WTC11 (cell line): Measurements from ENCODE around the gene MFSD2A. TPM values are rescaled to one million over a fixed set of nuclear protein-coding genes. Genes with fewer than 3 reads are reported as not detected.

Experiments used
- ATAC-seq: fragments of 200-7000 bp; cut with Tn5 transposase; 2 replicates; pipeline ENCODE4 v1.10.0; 2021; ENCODE audit warnings: mild to moderate bottlenecking, moderate library complexity
- Bru-seq: library from RNA; stranded (reverse); fragments of 400-500 nt; gene quantifications from one replicate; lab custom pipeline; 2021; lab: Mats Ljungman, UMichigan
- CTCF ChIA-PET: fragments of 300-600 bp; sonication (Branson Sonifier 250); formaldehyde crosslinking; loops from one replicate; lab custom pipeline; 2021; ENCODE audit warnings: antibody characterized with exemption; lab: Charles Lee
- POLR2A ChIA-PET: fragments of 350-600 bp; sonication (Branson Sonifier 250); formaldehyde crosslinking; loops from one replicate; lab custom pipeline; 2021; ENCODE audit warnings: antibody characterized with exemption; lab: Charles Lee
- DNase-seq: peaks from one replicate; pipeline ENCODE4 v3.0.0; 2021; ENCODE audit warnings: low spot score
- H3K27ac Mint-ChIP-seq: 2 replicates; pipeline ENCODE4 v1.8.0; 2021; ENCODE audit warnings: mixed read lengths
- H3K27me3 Mint-ChIP-seq: 2 replicates; pipeline ENCODE4 v1.8.0; 2021; ENCODE audit warnings: low read depth, mild to moderate bottlenecking, moderate library complexity, mixed read lengths
- H3K36me3 Mint-ChIP-seq: 2 replicates; pipeline ENCODE4 v1.8.0; 2021; ENCODE audit warnings: mixed read lengths
- H3K4me1 Mint-ChIP-seq: 2 replicates; pipeline ENCODE4 v1.8.0; 2022; ENCODE audit warnings: mixed read lengths
- H3K4me3 Mint-ChIP-seq: 2 replicates; pipeline ENCODE4 v1.8.0; 2021; ENCODE audit warnings: mild to moderate bottlenecking, moderate library complexity, mixed read lengths
- H3K9me3 Mint-ChIP-seq: 2 replicates; pipeline ENCODE4 v1.8.0; 2021; ENCODE audit warnings: mixed read lengths
- ARID4B ChIP-seq: sonication (generic); formaldehyde crosslinking; IDR thresholded peaks from 2 replicates; pipeline ENCODE4 v1.8.0; 2023; ENCODE audit warnings: missing genetic modification reagents, mild to moderate bottlenecking, borderline replicate concordance
- ETV6 ChIP-seq: sonication (generic); formaldehyde crosslinking; IDR thresholded peaks from 2 replicates; pipeline ENCODE4 v1.8.1; 2022; ENCODE audit warnings: mild to moderate bottlenecking, missing genetic modification reagents
- FOXP1 ChIP-seq: sonication (generic); formaldehyde crosslinking; IDR thresholded peaks from 2 replicates; pipeline ENCODE4 v1.8.0; 2022; ENCODE audit warnings: missing genetic modification reagents, mild to moderate bottlenecking, moderate library complexity, borderline replicate concordance
- GABPB1 ChIP-seq: sonication (generic); formaldehyde crosslinking; IDR thresholded peaks from 2 replicates; pipeline ENCODE4 v1.8.1; 2023; ENCODE audit warnings: mild to moderate bottlenecking, missing genetic modification reagents
- GRHL2 ChIP-seq: fragments of 250-450 bp; sonication (Bioruptor Pico); IDR thresholded peaks from 2 replicates; pipeline ENCODE4 v1.8.0; 2022; ENCODE audit warnings: mild to moderate bottlenecking, moderate library complexity; ENCODE audit not compliant: insufficient replicate concordance, severe bottlenecking
- IRF2 ChIP-seq: sonication (generic); formaldehyde crosslinking; IDR thresholded peaks from 2 replicates; pipeline ENCODE4 v1.8.0; 2022; ENCODE audit warnings: low read depth, missing genetic modification reagents, borderline replicate concordance
- JAZF1 ChIP-seq: fragments of 250-450 bp; sonication (Bioruptor Pico); IDR thresholded peaks from 2 replicates; pipeline ENCODE4 v1.9.0; 2021; ENCODE audit warnings: moderate library complexity, mild to moderate bottlenecking, inconsistent platforms
- MYBL2 ChIP-seq: sonication (generic); formaldehyde crosslinking; IDR thresholded peaks from 2 replicates; pipeline ENCODE4 v1.8.1; 2023; ENCODE audit warnings: mild to moderate bottlenecking, moderate library complexity, missing genetic modification reagents
- NR2C2 ChIP-seq: sonication (generic); formaldehyde crosslinking; IDR thresholded peaks from 2 replicates; pipeline ENCODE4 v1.8.0; 2022; ENCODE audit warnings: mild to moderate bottlenecking, missing genetic modification reagents
- RORB ChIP-seq: fragments of 250-450 bp; sonication (Bioruptor Pico); IDR thresholded peaks from 2 replicates; pipeline ENCODE4 v1.9.0; 2021; ENCODE audit warnings: mild to moderate bottlenecking
- SMAD3 ChIP-seq: sonication (generic); formaldehyde crosslinking; IDR thresholded peaks from 2 replicates; pipeline ENCODE4 v1.8.0; 2022; ENCODE audit warnings: missing genetic modification reagents, mild to moderate bottlenecking, borderline replicate concordance
- TEAD1 ChIP-seq: sonication (generic); formaldehyde crosslinking; IDR thresholded peaks from 2 replicates; pipeline ENCODE4 v1.8.0; 2022; ENCODE audit warnings: mild to moderate bottlenecking, missing genetic modification reagents
- TEAD4 ChIP-seq: sonication (generic); formaldehyde crosslinking; IDR thresholded peaks from 2 replicates; pipeline ENCODE4 v1.8.0; 2022; ENCODE audit warnings: mild to moderate bottlenecking, missing genetic modification reagents
- ZBTB43 ChIP-seq: sonication (generic); formaldehyde crosslinking; IDR thresholded peaks from 2 replicates; pipeline ENCODE4 v1.8.1; 2023; ENCODE audit warnings: mild to moderate bottlenecking, missing genetic modification reagents
- ZNF121 ChIP-seq: sonication (generic); formaldehyde crosslinking; IDR thresholded peaks from 2 replicates; pipeline ENCODE4 v1.8.0; 2023; ENCODE audit warnings: missing genetic modification reagents
- ZNF317 ChIP-seq: sonication (generic); formaldehyde crosslinking; IDR thresholded peaks from 2 replicates; pipeline ENCODE4 v1.8.1; 2023; ENCODE audit warnings: low read depth, mild to moderate bottlenecking, moderate library complexity, missing genetic modification reagents, borderline replicate concordance
- long read RNA-seq, 3 experiments: library from RNA in 1 of 3; library from capped mRNA in 1 of 3; library from polyadenylated mRNA in 1 of 3; unstranded in 2 of 3; stranded (forward) in 1 of 3; transcript quantifications; one replicate each; pipeline ENCODE4 v2.0.0, GENCODE V29; 2021
- total RNA-seq: library from RNA; stranded (reverse); gene quantifications from 3 replicates; pipeline ENCODE4 v1.2.3, GENCODE V29; 2021
- TF ChIP-seq, protein P1 (sequence below): sonication (generic); formaldehyde crosslinking; IDR thresholded peaks from 2 replicates; pipeline ENCODE4 v1.8.1; 2023; ENCODE audit warnings: mild to moderate bottlenecking, missing genetic modification reagents, borderline replicate concordance
- TF ChIP-seq, protein P2 (sequence below): sonication (generic); formaldehyde crosslinking; IDR thresholded peaks from 2 replicates; pipeline ENCODE4 v1.8.0; 2023; ENCODE audit warnings: missing genetic modification reagents
- TF ChIP-seq, protein P3 (sequence below): fragments of 250-450 bp; sonication (Bioruptor Pico); conservative IDR thresholded peaks from 2 replicates; pipeline ENCODE4 v1.9.0; 2021; ENCODE audit warnings: mild to moderate bottlenecking

The MFSD2A gene
- total RNA-seq (11.5 to 14.0 TPM (median 12.9 TPM) in 3 replicates), Bru-seq, nascent RNA (percentile 65 among the genes with signal in this experiment)
- long read RNA-seq, experiment 1, transcript MFSD2A-202 (14 exons, 2,154 nt): major isoform, 41 of 48 reads
- long read RNA-seq, experiment 1, partial matches to known transcripts: 2 of 48 reads
- long read RNA-seq, experiment 1, other reads (novel, unspliced or antisense): 5 of 48 reads
- long read RNA-seq, experiment 2, transcript MFSD2A-202 (14 exons, 2,154 nt): major isoform, 10 of 20 reads
- long read RNA-seq, experiment 2, partial matches to known transcripts: 5 of 20 reads
- long read RNA-seq, experiment 2, other reads (novel, unspliced or antisense): 5 of 20 reads
- long read RNA-seq, experiment 3, transcript MFSD2A-202 (14 exons, 2,154 nt): major isoform, 10 of 13 reads
- long read RNA-seq, experiment 3, partial matches to known transcripts: 0 of 13 reads
- long read RNA-seq, experiment 3, other reads (novel, unspliced or antisense): 3 of 13 reads

DNA sequence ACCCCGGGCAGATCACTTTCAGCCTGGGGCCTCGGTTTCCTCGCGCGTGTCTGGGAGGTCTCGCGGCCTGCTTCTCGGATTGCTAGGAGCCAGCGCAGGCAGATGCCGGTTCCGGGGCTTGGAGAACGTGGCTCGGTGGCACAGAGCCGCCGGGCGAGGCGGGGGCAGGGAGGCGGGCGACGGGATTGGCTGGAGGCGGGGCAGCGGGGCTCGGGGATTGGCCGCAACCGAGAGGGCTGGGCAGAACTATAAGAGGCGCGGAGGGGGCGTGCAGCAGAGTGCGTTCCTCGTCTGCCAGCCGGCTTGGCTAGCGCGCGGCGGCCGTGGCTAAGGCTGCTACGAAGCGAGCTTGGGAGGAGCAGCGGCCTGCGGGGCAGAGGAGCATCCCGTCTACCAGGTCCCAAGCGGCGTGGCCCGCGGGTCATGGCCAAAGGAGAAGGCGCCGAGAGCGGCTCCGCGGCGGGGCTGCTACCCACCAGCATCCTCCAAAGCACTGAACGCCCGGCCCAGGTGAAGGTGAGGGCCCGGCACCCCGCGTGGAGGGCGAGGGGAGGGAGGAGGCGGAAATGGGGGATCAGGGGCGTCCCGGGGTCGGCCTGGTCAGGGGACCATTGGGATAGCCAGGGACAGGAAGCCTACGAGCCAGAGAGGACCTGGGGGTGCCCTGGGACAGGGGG lies at the start of gene MFSD2A:
Gene MFSD2A (plus strand): TSS at position 276 of the 677 bp plus-strand sequence. CDS start 148 bp downstream, at position 424.
- Mint-ChIP-seq H3K4me3 (peak within 1 kb of the TSS; percentile 85), H3K9me3 (peaks cover 7% of the 10 kb centered on the region), H3K36me3 (peaks cover 12% of the 10 kb centered on the region), H3K4me1 (peaks cover 26% of the 10 kb centered on the region), H3K27ac (no peak within 1 kb of the TSS), H3K27me3 (peaks cover 35% of the 10 kb centered on the region)
- peak; percentile 95 for DNase-seq
- ATAC-seq: peak; percentile 93
- POLR2A ChIA-PET: interaction anchor here (0.6 to 2.6 kb wide), 3 partner anchors 36 to 85 kb away, joined by 3 to 11 read pairs (median 7); partner anchors contain the start of gene CAP1
- CTCF ChIA-PET: interaction anchor here (0.6 to 8.5 kb wide), 8 partner anchors 11 to 253 kb away, joined by 4 to 110 read pairs (median 5); partner anchors contain the start of gene MYCL
- TF ChIP-seq JAZF1 (CRISPR knock-in tag) (no peak), ZNF317 (0 out of 2 replicates have a peak, but pooled peaks have one; percentile 6), ETV6 (CRISPR knock-in tag) (peak; percentile 25; the same call in 1 of the 2 replicates), MYBL2 (CRISPR knock-in tag) (peak; percentile 43; the same call in 1 of the 2 replicates), FOXP1 (CRISPR knock-in tag) (no peak), RORB (CRISPR knock-in tag) (no peak), IRF2 (CRISPR knock-in tag) (no peak), TEAD4 (no peak), NR2C2 (CRISPR knock-in tag) (no peak), ZBTB43 (CRISPR knock-in tag) (no peak), SMAD3 (CRISPR knock-in tag) (peak; percentile 12; the same call in 1 of the 2 replicates), ZNF121 (CRISPR knock-in tag) (no peak), GRHL2 (no peak), TEAD1 (peak; percentile 78; the same call in 1 of the 2 replicates), GABPB1 (CRISPR knock-in tag) (0 out of 2 replicates have a peak, but pooled peaks have one; percentile 11), ARID4B (CRISPR knock-in tag) (no peak; the same call in 1 of the 2 replicates)
- TF ChIP-seq, protein P1, sequence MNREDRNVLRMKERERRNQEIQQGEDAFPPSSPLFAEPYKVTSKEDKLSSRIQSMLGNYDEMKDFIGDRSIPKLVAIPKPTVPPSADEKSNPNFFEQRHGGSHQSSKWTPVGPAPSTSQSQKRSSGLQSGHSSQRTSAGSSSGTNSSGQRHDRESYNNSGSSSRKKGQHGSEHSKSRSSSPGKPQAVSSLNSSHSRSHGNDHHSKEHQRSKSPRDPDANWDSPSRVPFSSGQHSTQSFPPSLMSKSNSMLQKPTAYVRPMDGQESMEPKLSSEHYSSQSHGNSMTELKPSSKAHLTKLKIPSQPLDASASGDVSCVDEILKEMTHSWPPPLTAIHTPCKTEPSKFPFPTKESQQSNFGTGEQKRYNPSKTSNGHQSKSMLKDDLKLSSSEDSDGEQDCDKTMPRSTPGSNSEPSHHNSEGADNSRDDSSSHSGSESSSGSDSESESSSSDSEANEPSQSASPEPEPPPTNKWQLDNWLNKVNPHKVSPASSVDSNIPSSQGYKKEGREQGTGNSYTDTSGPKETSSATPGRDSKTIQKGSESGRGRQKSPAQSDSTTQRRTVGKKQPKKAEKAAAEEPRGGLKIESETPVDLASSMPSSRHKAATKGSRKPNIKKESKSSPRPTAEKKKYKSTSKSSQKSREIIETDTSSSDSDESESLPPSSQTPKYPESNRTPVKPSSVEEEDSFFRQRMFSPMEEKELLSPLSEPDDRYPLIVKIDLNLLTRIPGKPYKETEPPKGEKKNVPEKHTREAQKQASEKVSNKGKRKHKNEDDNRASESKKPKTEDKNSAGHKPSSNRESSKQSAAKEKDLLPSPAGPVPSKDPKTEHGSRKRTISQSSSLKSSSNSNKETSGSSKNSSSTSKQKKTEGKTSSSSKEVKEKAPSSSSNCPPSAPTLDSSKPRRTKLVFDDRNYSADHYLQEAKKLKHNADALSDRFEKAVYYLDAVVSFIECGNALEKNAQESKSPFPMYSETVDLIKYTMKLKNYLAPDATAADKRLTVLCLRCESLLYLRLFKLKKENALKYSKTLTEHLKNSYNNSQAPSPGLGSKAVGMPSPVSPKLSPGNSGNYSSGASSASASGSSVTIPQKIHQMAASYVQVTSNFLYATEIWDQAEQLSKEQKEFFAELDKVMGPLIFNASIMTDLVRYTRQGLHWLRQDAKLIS (CRISPR knock-in tag): peak; percentile 71; the same call in 1 of the 2 replicates
- TF ChIP-seq, protein P2, sequence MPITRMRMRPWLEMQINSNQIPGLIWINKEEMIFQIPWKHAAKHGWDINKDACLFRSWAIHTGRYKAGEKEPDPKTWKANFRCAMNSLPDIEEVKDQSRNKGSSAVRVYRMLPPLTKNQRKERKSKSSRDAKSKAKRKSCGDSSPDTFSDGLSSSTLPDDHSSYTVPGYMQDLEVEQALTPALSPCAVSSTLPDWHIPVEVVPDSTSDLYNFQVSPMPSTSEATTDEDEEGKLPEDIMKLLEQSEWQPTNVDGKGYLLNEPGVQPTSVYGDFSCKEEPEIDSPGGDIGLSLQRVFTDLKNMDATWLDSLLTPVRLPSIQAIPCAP (CRISPR knock-in tag): no peak
- TF ChIP-seq, protein P3, sequence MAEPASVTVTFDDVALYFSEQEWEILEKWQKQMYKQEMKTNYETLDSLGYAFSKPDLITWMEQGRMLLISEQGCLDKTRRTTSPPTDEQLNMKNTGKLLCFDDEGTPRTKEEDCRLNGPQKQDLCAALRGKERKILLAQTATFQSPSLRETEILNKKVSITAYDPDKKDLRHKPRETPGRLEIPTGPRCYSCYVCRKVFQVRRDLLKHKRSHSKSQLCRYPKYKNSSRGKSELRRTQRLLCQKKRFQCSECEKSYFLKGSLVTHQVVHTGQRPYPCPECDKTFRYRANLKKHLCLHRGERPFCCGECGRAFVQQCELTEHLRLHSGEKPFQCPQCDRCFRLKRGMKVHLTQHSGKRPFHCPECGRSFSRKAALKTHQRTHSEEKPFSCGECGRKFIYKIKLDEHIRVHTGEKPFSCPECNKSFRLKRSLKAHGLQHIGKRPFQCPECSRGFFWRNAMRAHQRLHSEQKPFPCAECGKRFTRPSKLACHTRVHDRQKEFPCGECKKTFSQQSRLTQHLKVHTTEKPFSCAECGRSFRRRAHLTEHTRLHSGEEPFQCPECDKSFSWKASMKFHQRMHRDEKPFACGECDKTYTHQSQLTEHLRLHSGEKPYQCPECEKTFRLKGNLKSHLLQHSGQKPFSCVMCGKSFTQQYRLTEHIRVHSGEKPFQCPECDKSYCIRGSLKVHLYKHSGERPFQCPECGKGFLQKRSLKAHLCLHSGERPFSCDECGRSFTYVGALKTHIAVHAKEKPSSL: no peak
